ENCODE data around the gene EIF5B.
"Not testable (repeated sequence)": the region's sequence is repeated elsewhere in the genome, so short reads cannot be mapped to it uniquely, and the experiment has no call there.

EIF5B gene

DNA sequence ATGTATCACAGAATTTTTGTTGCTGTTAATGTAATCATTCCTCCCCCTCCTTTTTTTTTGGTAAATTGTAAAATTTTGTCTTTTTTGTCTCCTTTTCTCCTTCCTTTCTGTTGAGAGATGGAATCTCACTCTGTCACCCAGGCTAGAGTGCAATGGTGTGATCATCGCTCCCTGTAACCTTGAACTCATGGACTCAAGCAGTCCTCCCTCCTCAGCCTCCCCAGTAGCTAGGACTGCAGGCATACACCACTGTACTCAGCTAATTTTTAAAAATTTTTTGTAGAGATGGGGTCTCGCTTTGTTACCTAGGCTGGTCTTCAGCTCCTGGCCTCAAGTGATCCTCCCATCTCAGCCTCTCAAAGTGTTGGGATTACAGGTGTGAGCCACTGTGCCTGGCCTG, 5.3 kb downstream of the EIF5B start:
- Histone ChIP-seq H3K36me3 (replicated peaks) (no peaks in the 10 kb centered on the region), H3K27me3 (replicated peaks) (no peaks in the 10 kb centered on the region), H3K27ac (no peak overlapping the region), H3K4me3 (ENCODE audit: low read depth, low read length) (no peak overlapping the region)
- no peak for TF ChIP-seq CTCF (IDR thresholded peaks at IDR 0.05; ENCODE audit: low read depth, low read length, missing control alignments)
- in situ Hi-C loops (cut with HindIII; ENCODE audit: low pct_ligation_motif_present, low sequenced_read_pairs) = no loop called here
- DNase-seq = no peak

DNA sequence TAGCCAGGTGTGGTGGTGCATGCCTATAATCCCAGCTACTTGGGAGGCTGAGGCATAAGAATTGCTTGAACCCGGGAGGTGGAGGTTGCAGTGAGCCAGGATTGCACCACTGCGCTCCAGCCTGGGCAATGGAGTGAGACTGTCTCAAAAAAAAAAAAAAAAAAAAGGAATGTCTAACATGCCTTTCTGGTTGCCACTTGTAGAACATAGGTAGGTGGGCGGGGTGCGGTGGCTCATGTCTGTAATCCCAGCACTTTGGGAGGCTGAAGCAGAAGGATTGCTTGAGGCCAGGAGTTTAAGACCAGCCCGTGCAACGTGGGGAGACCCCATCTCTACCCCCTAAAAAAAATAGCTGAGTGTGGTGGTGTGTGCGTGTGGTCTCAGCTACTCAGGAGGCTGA, 8.3 kb downstream of the EIF5B start:
- in situ Hi-C loops (cut with HindIII; ENCODE audit: low pct_ligation_motif_present, low sequenced_read_pairs); H3K27ac ChIP-seq; H3K4me3 ChIP-seq (ENCODE audit: low read depth, low read length); H3K36me3 ChIP-seq (replicated peaks); H3K27me3 ChIP-seq (replicated peaks); DNase-seq: not testable (repeated sequence)

DNA sequence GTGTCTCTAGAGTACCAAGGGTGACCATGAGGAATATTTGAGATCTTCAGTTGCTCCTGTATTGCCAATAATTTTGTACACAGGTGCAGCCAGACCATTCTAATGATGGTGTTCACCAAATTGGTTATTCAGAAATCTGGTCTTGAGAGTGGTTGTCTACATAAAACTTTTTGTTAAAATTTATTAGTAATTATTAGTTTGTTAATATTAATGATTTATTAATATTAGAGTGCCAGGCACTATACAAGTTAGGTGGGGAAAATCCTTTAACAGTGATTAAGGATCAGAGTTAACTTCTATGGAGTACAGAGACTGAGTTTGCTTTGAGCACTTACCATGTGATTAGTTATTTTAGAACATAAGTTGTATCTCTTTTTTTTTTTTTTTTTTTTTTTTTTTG, 9.0 kb downstream of the EIF5B start:
- no peak for TF ChIP-seq CTCF (IDR thresholded peaks at IDR 0.05; ENCODE audit: low read depth, low read length, missing control alignments)
- Histone ChIP-seq H3K27me3 (replicated peaks) (no peaks in the 10 kb centered on the region), H3K36me3 (replicated peaks) (no peaks in the 10 kb centered on the region), H3K27ac (no peak overlapping the region), H3K4me3 (ENCODE audit: low read depth, low read length) (no peak overlapping the region)
- in situ Hi-C loops (cut with HindIII; ENCODE audit: low pct_ligation_motif_present, low sequenced_read_pairs) = no loop called here
- no peak for DNase-seq

DNA sequence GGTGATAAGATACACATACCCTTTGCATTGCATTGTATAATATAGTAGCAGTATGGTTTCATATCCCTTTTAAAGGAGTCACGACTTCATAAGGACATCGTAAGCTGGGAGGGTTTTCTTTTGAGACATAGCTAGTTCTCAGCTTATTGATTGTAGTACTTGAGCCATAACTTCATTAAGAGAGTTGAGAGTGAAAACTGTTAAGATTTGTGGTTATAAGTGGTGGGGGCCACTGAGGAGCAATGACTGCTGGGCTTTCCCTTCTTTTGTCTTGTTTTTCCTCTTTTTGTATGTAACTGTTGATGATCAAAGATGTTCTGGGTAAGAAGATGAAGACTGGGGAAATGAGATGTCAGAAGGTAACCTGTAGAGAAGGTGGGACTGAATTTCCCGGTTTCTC, 11.0 kb downstream of the EIF5B start:
- no peaks in the 10 kb centered on the region for H3K36me3 ChIP-seq (replicated peaks)
- no peak for TF ChIP-seq CTCF (IDR thresholded peaks at IDR 0.05; ENCODE audit: low read depth, low read length, missing control alignments)
- in situ Hi-C loops (cut with HindIII; ENCODE audit: low pct_ligation_motif_present, low sequenced_read_pairs) = no loop called here
- no peak overlapping the region for H3K27ac ChIP-seq
- no peak overlapping the region for H3K4me3 ChIP-seq (ENCODE audit: low read depth, low read length)
- no peak for DNase-seq
- no peaks in the 10 kb centered on the region for H3K27me3 ChIP-seq (replicated peaks)

- no peaks in the 10 kb centered on the region for H3K36me3 ChIP-seq (replicated peaks)
- H3K4me3 ChIP-seq (ENCODE audit: low read depth, low read length) = no peak overlapping the region
- H3K27ac ChIP-seq = no peak overlapping the region
- H3K27me3 ChIP-seq (replicated peaks) = no peaks in the 10 kb centered on the region
- no peak for DNase-seq
- in situ Hi-C loops (cut with HindIII; ENCODE audit: low pct_ligation_motif_present, low sequenced_read_pairs) = no loop called here
- no peak for TF ChIP-seq CTCF (IDR thresholded peaks at IDR 0.05; ENCODE audit: low read depth, low read length, missing control alignments)
These were observed 13.0 kb downstream of the EIF5B start for GRCh38 chr2:99350194-99350593.

DNA sequence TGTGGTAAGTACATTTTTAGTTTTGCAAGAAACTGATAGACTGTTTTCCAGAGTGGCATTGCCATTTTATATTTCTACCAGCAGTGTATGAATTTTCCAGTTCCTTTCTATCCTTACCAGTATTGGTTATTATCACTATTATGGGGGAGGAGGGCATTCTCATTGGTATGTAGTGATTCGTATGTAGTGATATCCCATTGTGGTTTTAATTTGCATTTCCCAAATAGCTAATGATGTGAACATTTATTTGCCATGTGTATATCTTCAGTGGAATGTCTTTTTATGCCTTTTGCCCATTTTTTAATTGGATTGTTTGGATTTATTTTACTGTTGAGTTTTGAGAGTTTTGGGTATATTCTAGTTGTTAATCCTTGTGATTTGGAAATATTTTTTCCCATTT, 16.9 kb downstream of the EIF5B start:
- Histone ChIP-seq H3K36me3 (replicated peaks) (no peaks in the 10 kb centered on the region), H3K27ac (no peak overlapping the region), H3K4me3 (ENCODE audit: low read depth, low read length) (no peak overlapping the region), H3K27me3 (replicated peaks) (no peaks in the 10 kb centered on the region)
- no peak for DNase-seq
- no peak for TF ChIP-seq CTCF (IDR thresholded peaks at IDR 0.05; ENCODE audit: low read depth, low read length, missing control alignments)
- in situ Hi-C loops (cut with HindIII; ENCODE audit: low pct_ligation_motif_present, low sequenced_read_pairs) = no loop called here

GRCh38 chr2:99354825-99355224, 17.6 kb downstream of the EIF5B start:
- H3K27me3 ChIP-seq (replicated peaks); H3K36me3 ChIP-seq (replicated peaks); H3K27ac ChIP-seq; H3K4me3 ChIP-seq (ENCODE audit: low read depth, low read length); in situ Hi-C loops (cut with HindIII; ENCODE audit: low pct_ligation_motif_present, low sequenced_read_pairs); DNase-seq: not testable (repeated sequence)

Measured in brain microvascular endothelial cell (primary cell).